22Rv1 (cell line): ENCODE results near the gene ATP11A.

Experiments used
- CTCF ChIP-seq: fragments of 450-650 bp; IDR thresholded peaks from 2 replicates; pipeline ENCODE4 v1.5.1; 2017; ENCODE audit warnings: mild to moderate bottlenecking
- ZFX ChIP-seq: fragments of 450-650 bp; IDR thresholded peaks from 2 replicates; pipeline ENCODE4 v1.6.1; 2017; ENCODE audit warnings: antibody characterized with exemption, borderline replicate concordance

- TF ChIP-seq CTCF (no peak), ZFX (no peak)
Measured at GRCh38 chr13:112781287-112781686, 91.4 kb downstream of the ATP11A start.
